GM12874 (cell line): ENCODE measurements around the gene BFSP2.

ENCODE experiments used
- TF ChIP-seq, protein P1 (sequence below): IDR thresholded peaks from 2 replicates; pipeline ENCODE4 v1.5.1; 2011; ENCODE audit warnings: low read depth, mild to moderate bottlenecking, control low read depth, low read length, moderate library complexity; ENCODE audit not compliant: insufficient read depth

BFSP2 gene

DNA sequence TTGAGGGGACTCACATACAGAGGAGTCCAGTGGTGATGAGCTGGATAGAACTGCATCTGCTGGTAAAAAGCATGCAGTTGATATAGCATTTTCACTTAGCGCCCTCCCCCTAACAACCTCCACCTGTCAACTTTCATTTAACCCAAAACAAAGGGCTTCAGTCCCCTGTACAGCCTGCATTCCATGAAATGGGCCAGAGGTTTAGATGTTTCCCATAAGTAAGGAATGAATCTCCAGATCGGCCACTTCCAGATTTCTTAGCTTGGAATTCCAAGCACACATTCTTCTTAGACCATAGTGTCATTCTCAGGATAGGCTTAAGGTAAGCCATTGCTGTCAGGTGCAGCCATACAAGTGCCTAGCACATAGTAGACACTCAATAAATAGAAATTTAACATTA is 32.9 kb upstream of the BFSP2 start:
- TF ChIP-seq, protein P1, sequence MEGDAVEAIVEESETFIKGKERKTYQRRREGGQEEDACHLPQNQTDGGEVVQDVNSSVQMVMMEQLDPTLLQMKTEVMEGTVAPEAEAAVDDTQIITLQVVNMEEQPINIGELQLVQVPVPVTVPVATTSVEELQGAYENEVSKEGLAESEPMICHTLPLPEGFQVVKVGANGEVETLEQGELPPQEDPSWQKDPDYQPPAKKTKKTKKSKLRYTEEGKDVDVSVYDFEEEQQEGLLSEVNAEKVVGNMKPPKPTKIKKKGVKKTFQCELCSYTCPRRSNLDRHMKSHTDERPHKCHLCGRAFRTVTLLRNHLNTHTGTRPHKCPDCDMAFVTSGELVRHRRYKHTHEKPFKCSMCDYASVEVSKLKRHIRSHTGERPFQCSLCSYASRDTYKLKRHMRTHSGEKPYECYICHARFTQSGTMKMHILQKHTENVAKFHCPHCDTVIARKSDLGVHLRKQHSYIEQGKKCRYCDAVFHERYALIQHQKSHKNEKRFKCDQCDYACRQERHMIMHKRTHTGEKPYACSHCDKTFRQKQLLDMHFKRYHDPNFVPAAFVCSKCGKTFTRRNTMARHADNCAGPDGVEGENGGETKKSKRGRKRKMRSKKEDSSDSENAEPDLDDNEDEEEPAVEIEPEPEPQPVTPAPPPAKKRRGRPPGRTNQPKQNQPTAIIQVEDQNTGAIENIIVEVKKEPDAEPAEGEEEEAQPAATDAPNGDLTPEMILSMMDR: no peak

DNA sequence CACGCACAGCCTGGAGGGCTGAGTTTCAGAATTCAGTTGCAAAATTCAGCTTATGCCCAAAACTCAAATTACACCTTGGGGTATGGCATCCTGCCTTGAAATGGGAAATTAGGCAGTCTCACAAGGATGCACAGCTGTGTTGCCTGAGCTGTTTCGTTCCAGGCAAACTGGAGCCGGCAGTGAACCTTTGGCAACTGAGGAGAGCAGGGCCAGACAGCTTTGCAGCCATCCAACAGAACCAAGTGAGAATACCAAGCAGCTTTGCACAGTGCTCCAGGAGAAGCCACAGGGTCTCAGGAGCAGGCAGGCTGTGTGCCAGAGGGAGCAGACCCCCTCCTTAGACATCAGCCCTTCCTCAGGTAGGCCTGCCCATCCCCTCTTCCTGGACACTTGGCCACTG is 32.5 kb upstream of the BFSP2 start:
- TF ChIP-seq, protein P1: no peak

DNA sequence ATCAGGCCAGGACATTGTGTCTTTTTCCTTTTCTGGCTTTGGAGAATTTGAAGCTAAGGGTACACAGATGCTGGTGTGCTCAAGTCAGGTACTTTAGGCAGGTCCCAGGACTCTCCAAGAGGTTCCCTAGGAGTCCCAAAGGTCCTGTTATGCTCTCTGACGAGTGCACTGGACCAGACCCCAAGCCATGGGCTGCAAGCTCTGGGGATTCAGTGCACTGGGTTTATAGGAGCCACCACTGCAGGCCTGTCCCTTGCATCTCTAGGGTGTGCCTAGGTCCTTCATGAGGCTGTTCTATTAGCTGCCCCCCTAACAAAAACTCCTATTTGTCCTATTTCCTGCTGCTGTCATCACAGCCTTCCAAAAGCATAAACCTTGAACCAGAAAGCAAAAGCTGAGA is 31.9 kb upstream of the BFSP2 start:
- TF ChIP-seq, protein P1: no peak

DNA sequence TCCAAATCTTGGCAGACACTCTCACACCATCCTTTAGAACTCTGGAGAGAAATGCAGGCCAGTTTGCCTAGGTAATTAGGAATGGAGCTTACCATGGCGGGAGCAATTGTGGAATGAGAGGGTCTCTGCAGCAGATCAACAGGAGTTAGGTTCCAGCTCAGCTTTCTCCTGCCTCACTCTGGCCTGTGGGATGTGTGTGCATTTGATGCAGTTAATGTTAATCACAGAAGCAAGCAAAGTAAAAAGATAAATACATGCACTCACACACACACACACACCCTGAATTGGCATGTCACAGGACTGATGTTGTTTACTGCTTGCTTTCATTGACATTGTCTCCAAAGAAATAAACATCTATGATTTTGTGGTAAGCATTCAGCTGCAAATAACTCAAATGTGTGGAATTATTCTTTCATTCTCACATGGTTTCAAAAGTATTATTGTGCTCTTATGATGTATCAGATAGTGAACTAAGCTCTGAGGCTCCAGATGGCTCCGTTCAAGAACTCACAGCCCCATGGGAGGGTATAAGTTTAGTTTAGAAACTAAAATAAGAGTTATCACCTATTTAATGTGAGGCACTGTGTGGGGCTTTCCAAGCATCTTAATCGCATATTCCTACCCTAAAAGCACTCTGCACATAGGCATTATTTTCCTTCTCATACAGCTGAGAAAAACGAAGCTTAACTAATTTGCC is 31.3 kb upstream of the BFSP2 start:
- TF ChIP-seq, protein P1: no peak

DNA sequence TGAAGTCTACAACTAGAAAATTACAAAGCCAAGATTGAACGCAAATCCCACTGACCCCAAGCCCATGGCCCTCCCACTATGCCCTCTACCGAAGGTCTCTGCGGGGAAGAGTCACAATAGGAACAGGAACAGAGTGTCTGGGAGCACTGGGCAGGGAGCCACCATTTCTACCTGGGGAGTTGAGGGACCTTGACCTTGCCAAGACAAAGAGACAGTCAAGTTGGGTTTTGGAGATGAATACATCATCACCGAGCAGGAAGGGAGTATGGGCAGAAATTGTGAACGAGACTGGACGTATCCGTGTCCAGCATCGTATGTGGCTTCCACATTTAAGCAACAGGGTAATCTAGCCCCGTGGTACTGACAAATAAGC is 30.8 kb upstream of the BFSP2 start:
- TF ChIP-seq, protein P1: no peak

DNA sequence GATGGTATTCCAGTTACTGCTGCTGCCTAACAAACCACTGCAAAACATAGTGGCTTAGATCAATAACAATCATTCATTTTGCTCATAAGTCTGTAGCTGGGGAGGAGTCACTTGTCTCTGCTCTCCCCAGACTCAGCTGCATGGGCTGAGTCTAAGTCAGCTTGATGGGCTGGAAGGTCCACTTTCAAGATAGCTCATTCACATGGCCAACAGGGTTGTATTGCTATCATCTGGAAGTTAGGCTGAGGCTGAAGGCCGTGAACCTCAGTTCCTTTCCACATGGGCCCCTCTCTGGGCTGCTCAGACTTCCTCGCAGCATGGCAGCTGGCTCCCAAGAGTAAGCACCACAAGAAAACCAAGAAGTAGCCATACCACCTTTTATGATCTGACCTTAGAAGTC is 28.7 kb upstream of the BFSP2 start:
- TF ChIP-seq, protein P1: no peak

DNA sequence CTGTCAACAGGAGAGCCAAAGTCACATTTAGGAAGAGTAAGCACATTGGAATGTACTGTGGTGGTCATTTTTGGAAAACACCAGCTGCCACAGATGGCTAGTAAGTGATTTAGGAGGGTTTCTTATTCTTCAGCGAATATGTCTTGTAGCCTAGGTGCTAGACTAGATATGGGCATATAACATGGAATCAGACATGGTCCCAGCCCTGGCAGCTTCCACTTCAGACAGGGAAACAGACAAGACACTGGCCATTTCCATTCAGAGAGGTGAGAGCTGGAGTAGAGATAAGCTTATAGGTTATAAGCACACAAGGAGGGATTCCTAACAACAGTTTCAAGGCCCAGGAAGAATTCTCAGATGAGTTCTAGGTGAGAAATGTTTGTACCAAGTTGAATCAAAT is 28.2 kb upstream of the BFSP2 start:
- TF ChIP-seq, protein P1: no peak
